DND-41 (cell line): ENCODE results near the gene TF.

Experiments
- ATAC-seq: fragments of 200-7000 bp; cut with Tn5 transposase; 3 replicates; pipeline ENCODE4 v1.9.1; 2021; ENCODE audit warnings: low read depth; ENCODE audit not compliant: insufficient read depth
- DNase-seq: peaks from one replicate; pipeline ENCODE4 v3.0.0-alpha.2; 2020
- H2AFZ ChIP-seq: 2 replicates; pipeline ENCODE4 v1.6.0; 2012; ENCODE audit warnings: low read depth, low read length
- H3K27ac ChIP-seq: 2 replicates; pipeline ENCODE4 v1.5.1; 2012; ENCODE audit warnings: low read length, inconsistent platforms
- H3K27me3 ChIP-seq: fragments of 200-600 bp; sonication (generic); 2 replicates; pipeline ENCODE4 v1.6.0; 2012; ENCODE audit warnings: low read length, mild to moderate bottlenecking, inconsistent platforms; ENCODE audit not compliant: insufficient read depth, poor library complexity
- H3K36me3 ChIP-seq: 2 replicates; pipeline ENCODE4 v1.5.1; 2012; ENCODE audit warnings: low read length, inconsistent platforms; ENCODE audit not compliant: insufficient read depth
- H3K4me1 ChIP-seq: 2 replicates; pipeline ENCODE4 v1.5.1; 2012; ENCODE audit warnings: mild to moderate bottlenecking, low read length; ENCODE audit not compliant: insufficient read depth
- H3K4me2 ChIP-seq: 2 replicates; pipeline ENCODE4 v1.6.0; 2012; ENCODE audit warnings: mild to moderate bottlenecking, moderate library complexity, low read length, inconsistent platforms; ENCODE audit not compliant: insufficient read depth
- H3K4me3 ChIP-seq, 2 experiments: fragments of 200-600 bp in 1 of 2; shearing (Covaris generic) in 1 of 2; 2 replicates each; pipeline ENCODE4 v1.5.1; 2012 to 2016; ENCODE audit warnings: inconsistent platforms in 2 of 2, low read length in 2 of 2, mild to moderate bottlenecking in 2 of 2, low read depth in 1 of 2, moderate library complexity in 1 of 2
- H3K79me2 ChIP-seq: 2 replicates; pipeline ENCODE4 v1.6.0; 2012; ENCODE audit warnings: low read length, inconsistent platforms; ENCODE audit not compliant: insufficient read depth
- H3K9ac ChIP-seq: 2 replicates; pipeline ENCODE4 v1.6.0; 2012; ENCODE audit warnings: low read depth, mild to moderate bottlenecking, inconsistent platforms, low read length, moderate library complexity
- H3K9me3 ChIP-seq: 2 replicates; pipeline ENCODE4 v1.5.1; 2012; ENCODE audit warnings: low read length, moderate library complexity, mild to moderate bottlenecking, inconsistent platforms; ENCODE audit not compliant: insufficient read depth, severe bottlenecking
- H4K20me1 ChIP-seq: 2 replicates; pipeline ENCODE4 v1.6.0; 2012; ENCODE audit warnings: low read length; ENCODE audit not compliant: insufficient read depth
- EZH2 ChIP-seq: IDR thresholded peaks from 3 replicates; pipeline ENCODE4 v1.6.1; 2012; ENCODE audit warnings: borderline replicate concordance, low read depth, mild to moderate bottlenecking, moderate library complexity, low read length, inconsistent platforms; ENCODE audit not compliant: severe bottlenecking
- TF ChIP-seq, protein P1 (sequence below): IDR thresholded peaks from 2 replicates; pipeline ENCODE4 v1.5.1; 2012; ENCODE audit warnings: borderline replicate concordance, low read length, moderate library complexity, mild to moderate bottlenecking; ENCODE audit not compliant: poor library complexity, severe bottlenecking; ENCODE audit errors: extremely low read depth

TF gene

GRCh38 chr3:133757701-133758567, 11.7 kb downstream of the TF start:
- no peak overlapping the region for H3K4me2 ChIP-seq

DNA sequence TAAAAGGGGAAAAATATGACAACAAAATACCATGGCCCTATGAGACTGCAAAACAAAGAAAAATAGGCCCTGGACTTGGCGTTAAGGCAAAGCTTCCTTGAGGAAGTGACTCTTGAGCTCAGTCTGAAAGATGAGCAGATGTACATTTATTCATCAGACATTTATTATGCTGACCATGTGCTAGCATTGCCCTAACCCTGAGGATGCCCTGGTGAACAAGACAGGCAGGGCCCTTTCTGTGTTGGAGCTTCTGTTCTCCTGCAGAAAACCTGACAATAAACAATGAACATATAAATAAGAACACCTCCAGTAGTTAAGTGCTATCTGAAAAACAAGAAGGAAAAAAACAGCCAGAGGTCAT, 12.4 kb downstream of the TF start:
- ATAC-seq (no peak), DNase-seq (no peak)
- Histone ChIP-seq H3K79me2 (no peaks in the 10 kb centered on the region), H3K4me2 (no peak overlapping the region), H3K27me3 (peaks cover 7% of the 10 kb centered on the region), H3K4me3 (no peak overlapping the region), H3K9me3 (no peaks in the 10 kb centered on the region), H2AFZ (no peak overlapping the region), H4K20me1 (no peaks in the 10 kb centered on the region), H3K4me1 (no peaks in the 10 kb centered on the region), H3K36me3 (no peaks in the 10 kb centered on the region), H3K9ac (no peak overlapping the region), H3K27ac (no peak overlapping the region)
- TF ChIP-seq EZH2 = no peak
- TF ChIP-seq, protein P1, sequence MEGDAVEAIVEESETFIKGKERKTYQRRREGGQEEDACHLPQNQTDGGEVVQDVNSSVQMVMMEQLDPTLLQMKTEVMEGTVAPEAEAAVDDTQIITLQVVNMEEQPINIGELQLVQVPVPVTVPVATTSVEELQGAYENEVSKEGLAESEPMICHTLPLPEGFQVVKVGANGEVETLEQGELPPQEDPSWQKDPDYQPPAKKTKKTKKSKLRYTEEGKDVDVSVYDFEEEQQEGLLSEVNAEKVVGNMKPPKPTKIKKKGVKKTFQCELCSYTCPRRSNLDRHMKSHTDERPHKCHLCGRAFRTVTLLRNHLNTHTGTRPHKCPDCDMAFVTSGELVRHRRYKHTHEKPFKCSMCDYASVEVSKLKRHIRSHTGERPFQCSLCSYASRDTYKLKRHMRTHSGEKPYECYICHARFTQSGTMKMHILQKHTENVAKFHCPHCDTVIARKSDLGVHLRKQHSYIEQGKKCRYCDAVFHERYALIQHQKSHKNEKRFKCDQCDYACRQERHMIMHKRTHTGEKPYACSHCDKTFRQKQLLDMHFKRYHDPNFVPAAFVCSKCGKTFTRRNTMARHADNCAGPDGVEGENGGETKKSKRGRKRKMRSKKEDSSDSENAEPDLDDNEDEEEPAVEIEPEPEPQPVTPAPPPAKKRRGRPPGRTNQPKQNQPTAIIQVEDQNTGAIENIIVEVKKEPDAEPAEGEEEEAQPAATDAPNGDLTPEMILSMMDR = no peak

More at GRCh38 chr3:133757701-133758567, 11.7 kb downstream of the TF start:
- no peaks in the 10 kb centered on the region for H3K4me1 ChIP-seq
- no peaks in the 10 kb centered on the region for H4K20me1 ChIP-seq
- H3K4me3 ChIP-seq = no peak overlapping the region
- peaks cover 4% of the 10 kb centered on the region for H3K27me3 ChIP-seq
- DNase-seq (no peak), ATAC-seq (no peak)
- H2AFZ ChIP-seq = no peak overlapping the region
- H3K9ac ChIP-seq = no peak overlapping the region
- no peaks in the 10 kb centered on the region for H3K36me3 ChIP-seq
- H3K79me2 ChIP-seq = no peaks in the 10 kb centered on the region
- H3K27ac ChIP-seq = no peak overlapping the region
- no peak for TF ChIP-seq EZH2
- TF ChIP-seq, protein P1 = no peak
- no peaks in the 10 kb centered on the region for H3K9me3 ChIP-seq

DNA sequence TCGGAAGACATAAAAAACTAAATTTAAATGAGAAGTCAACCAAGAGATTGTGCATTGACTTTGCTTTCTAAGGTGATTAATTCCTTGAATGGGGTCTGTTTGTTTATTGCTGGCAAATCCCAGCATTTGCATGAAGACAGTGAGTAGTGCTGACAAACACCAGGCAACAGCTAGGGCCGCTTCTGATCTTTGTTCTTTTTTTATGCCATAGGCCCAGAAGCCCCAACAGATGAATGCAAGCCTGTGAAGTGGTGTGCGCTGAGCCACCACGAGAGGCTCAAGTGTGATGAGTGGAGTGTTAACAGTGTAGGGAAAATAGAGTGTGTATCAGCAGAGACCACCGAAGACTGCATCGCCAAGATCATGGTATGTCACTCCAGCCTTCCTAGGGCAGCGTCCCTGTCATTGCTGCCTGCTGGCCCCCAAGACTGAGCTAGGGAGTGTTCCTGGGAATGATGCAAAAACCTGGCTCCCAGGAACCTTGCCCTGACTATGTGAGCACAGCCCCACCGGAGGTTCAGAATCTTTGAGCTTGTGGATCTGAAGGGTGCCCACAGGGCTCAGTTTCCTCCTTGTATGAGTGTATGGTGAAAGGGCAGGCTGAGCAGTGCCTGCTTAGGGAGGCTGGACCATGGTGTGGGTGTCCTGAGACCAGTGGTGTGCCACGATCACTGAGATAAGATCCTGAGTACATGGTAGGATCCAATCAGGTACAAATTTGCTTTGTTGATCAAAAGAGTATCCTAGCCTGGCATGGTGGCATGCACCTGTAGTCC, 13.0 kb downstream of the TF start:
- no peaks in the 10 kb centered on the region for H3K36me3 ChIP-seq
- peaks cover 7% of the 10 kb centered on the region for H3K27me3 ChIP-seq
- H2AFZ ChIP-seq = no peak overlapping the region
- no peak overlapping the region for H3K9ac ChIP-seq
- no peaks in the 10 kb centered on the region for H3K9me3 ChIP-seq
- H4K20me1 ChIP-seq = no peaks in the 10 kb centered on the region
- H3K79me2 ChIP-seq = no peaks in the 10 kb centered on the region
- no peak for ATAC-seq
- no peak for DNase-seq
- H3K4me1 ChIP-seq = no peaks in the 10 kb centered on the region
- H3K27ac ChIP-seq = no peak overlapping the region
- no peak overlapping the region for H3K4me2 ChIP-seq
- TF ChIP-seq EZH2 = no peak
- TF ChIP-seq, protein P1 = no peak
- H3K4me3 ChIP-seq = no peak overlapping the region
